Activated CD4-positive, alpha-beta T cell treated with anti-CD3 and anti-CD28 coated beads, Interleukin-2, amount 10 ng/mL, durations not matched to agents 7 days and 5 days (primary cell): ENCODE results near the gene USP6NL. TPM values are rescaled to one million over a fixed set of nuclear protein-coding genes. Genes with fewer than 3 reads are reported as not detected.
"Not testable (repeated sequence)": the region's sequence is repeated elsewhere in the genome, so short reads cannot be mapped to it uniquely, and the experiment has no call there.

Source experiments
- CTCF ChIA-PET: fragments of 350-600 bp; sonication (Branson Sonifier 250); formaldehyde crosslinking; loops from one replicate; lab custom pipeline; 2021; ENCODE audit warnings: antibody characterized with exemption; lab: Charles Lee
- POLR2A ChIA-PET: fragments of 350-600 bp; sonication (Branson Sonifier 250); formaldehyde crosslinking; loops from one replicate; lab custom pipeline; 2021; ENCODE audit warnings: antibody characterized with exemption; lab: Charles Lee
- DNase-seq: peaks from one replicate; pipeline ENCODE4 v3.0.0-alpha.2; 2020
- H3K27ac Mint-ChIP-seq: one replicate; pipeline ENCODE4 v1.8.0; 2021; ENCODE audit warnings: mild to moderate bottlenecking, moderate library complexity, mixed read lengths
- H3K27me3 Mint-ChIP-seq: one replicate; pipeline ENCODE4 v1.8.0; 2021; ENCODE audit warnings: mixed read lengths
- H3K36me3 Mint-ChIP-seq: one replicate; pipeline ENCODE4 v1.8.0; 2021; ENCODE audit warnings: low read depth, mixed read lengths
- H3K4me1 Mint-ChIP-seq: one replicate; pipeline ENCODE4 v1.8.0; 2021; ENCODE audit warnings: mixed read lengths
- H3K4me3 Mint-ChIP-seq: one replicate; pipeline ENCODE4 v1.8.0; 2021; ENCODE audit warnings: mild to moderate bottlenecking, moderate library complexity, mixed read lengths
- H3K9me3 Mint-ChIP-seq: one replicate; pipeline ENCODE4 v1.8.0; 2021; ENCODE audit warnings: mixed read lengths
- total RNA-seq, 2 experiments: library from RNA; stranded (reverse); gene quantifications; one replicate each; pipeline ENCODE4 v1.2.3, GENCODE V29; 2021

USP6NL gene
- total RNA-seq, 2 experiments from 2014 or later = 3.1 to 4.0 TPM

GRCh38 chr10:11499425-11500071, 111.9 kb downstream of the USP6NL start:
- Mint-ChIP-seq H3K4me1 (peaks cover 10% of the 10 kb centered on the region), H3K36me3 (no peaks in the 10 kb centered on the region), H3K9me3 (no peaks in the 10 kb centered on the region), H3K27me3 (no peaks in the 10 kb centered on the region), H3K27ac (no peak overlapping the region), H3K4me3 (no peak overlapping the region)
- POLR2A ChIA-PET = no interaction called here
- no peak for DNase-seq
- CTCF ChIA-PET = no interaction called here

DNA sequence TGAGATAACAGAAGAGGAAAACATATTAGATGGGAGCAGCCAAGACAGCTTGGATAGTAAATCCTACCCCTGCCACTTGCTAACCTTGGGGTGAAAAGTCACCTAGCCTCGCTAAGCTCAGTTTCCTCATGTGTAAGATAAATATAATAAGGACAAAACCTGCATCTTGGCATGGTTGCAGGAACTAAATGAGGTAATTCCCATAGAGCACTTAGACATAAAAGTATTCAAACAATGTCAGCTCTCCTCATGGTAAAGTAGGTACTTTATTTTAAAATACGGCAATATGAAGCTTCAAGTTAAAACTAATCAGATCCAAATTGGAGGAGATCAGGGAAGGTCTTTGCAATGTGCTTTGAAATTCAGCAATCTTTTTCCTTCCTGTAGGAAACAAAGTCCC, 113.1 kb downstream of the USP6NL start:
- H3K9me3 Mint-ChIP-seq = no peaks in the 10 kb centered on the region
- ChIA-PET CTCF (interaction anchor here (0.5 kb wide), 1 partner anchor 73 kb away, joined by 3 read pairs; no protein-coding TSS in a partner anchor), POLR2A (no interaction called here)
- H3K4me3 Mint-ChIP-seq = no peak overlapping the region
- no peak overlapping the region for H3K27ac Mint-ChIP-seq
- H3K4me1 Mint-ChIP-seq = peaks cover 10% of the 10 kb centered on the region
- H3K27me3 Mint-ChIP-seq = no peaks in the 10 kb centered on the region
- H3K36me3 Mint-ChIP-seq = no peaks in the 10 kb centered on the region
- DNase-seq = no peak

DNA sequence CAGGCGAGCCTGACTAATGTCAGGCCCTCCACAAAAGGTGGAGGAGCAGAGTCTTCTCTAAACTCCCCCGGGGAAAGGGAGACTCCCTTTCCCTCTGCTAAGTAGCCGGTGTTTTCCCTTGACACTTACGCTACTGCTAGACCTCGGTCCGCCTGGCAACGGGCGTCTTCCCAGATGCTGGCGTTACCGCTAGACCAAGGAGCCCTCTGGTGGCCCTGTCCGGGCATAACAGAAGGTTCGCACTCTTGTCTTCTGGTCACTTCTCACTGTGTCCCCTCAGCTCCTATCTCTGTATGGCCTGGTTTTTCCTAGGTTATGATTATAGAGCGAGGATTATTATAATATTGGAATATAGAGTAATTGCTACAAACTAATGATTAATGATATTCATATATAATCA, 116.5 kb downstream of the USP6NL start:
- H3K36me3 Mint-ChIP-seq, DNase-seq, POLR2A ChIA-PET, H3K4me3 Mint-ChIP-seq, H3K27ac Mint-ChIP-seq, H3K27me3 Mint-ChIP-seq, H3K9me3 Mint-ChIP-seq, CTCF ChIA-PET: not testable (repeated sequence)
- peaks cover 12% of the 10 kb centered on the region for H3K4me1 Mint-ChIP-seq

DNA sequence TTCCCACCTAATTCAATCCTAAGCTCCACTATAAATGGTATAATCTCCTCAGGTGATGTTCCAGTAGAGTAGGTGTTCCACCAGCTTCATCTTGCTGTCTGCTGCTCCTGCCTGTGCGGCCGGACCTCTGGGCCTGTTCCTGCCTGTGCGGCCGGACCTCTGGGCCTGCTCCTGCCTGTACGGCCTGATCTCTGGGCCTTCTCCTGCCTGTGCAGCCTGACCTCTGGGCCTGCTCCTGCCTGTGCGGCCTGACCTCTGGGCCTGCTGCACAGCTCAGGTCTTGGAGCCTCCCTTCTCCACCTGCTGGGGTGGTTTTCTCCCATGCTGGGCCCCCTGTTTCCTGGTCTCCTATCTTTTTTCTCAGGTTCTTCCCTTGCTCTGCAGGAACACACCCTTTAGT, 117.8 kb downstream of the USP6NL start:
- Mint-ChIP-seq H3K36me3 (no peaks in the 10 kb centered on the region), H3K27ac (no peak overlapping the region), H3K4me1 (peaks cover 3% of the 10 kb centered on the region), H3K9me3 (no peaks in the 10 kb centered on the region), H3K27me3 (no peaks in the 10 kb centered on the region), H3K4me3 (no peak overlapping the region)
- no peak for DNase-seq
- ChIA-PET CTCF (no interaction called here), POLR2A (no interaction called here)

DNA sequence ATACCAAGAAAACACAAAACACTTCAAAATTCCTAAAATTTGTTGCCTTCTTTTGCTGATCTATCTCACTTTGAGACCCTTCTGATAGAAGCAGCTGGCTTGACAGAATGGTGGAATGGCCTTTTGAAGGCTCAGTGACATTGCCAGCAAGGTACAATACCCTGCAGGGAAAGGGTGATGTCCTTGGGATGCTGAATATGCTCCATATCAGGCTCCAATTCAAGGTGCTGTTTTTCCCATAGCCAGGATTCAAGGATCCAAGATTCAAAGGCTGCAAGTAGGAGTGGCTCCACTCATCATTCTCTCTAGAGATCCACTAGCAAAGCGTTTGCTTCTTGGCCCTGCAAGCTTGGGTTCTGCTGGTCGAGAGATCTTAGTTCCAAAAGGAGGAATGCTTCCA, 120.4 kb downstream of the USP6NL start:
- no peaks in the 10 kb centered on the region for H3K9me3 Mint-ChIP-seq
- no peaks in the 10 kb centered on the region for H3K36me3 Mint-ChIP-seq
- CTCF ChIA-PET = no interaction called here
- no peaks in the 10 kb centered on the region for H3K27me3 Mint-ChIP-seq
- peaks cover 3% of the 10 kb centered on the region for H3K4me1 Mint-ChIP-seq
- H3K4me3 Mint-ChIP-seq = no peak overlapping the region
- DNase-seq = no peak
- POLR2A ChIA-PET = no interaction called here
- no peak overlapping the region for H3K27ac Mint-ChIP-seq

DNA sequence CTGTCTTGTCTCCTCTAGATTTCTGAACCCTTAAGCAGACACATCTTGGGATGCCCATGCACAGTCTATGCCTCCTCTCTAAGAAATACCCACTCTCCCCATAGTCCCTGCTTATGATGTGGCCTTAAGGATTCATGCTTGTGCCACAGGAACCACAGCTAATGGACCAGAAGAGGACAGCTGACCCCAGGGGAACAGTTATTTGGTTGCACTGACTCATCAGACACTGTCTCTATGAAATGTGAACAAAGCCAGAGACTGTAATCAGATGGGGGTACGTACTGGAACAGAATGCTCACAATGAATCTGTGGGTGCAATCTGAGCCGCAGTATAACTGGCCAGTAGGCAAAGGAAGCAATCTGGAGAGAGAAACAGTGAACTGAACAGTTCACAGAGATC, 121.9 kb downstream of the USP6NL start:
- ChIA-PET CTCF (no interaction called here), POLR2A (no interaction called here)
- Mint-ChIP-seq H3K4me3 (no peak overlapping the region), H3K4me1 (peaks cover 3% of the 10 kb centered on the region), H3K27ac (no peak overlapping the region), H3K27me3 (no peaks in the 10 kb centered on the region), H3K36me3 (no peaks in the 10 kb centered on the region), H3K9me3 (no peaks in the 10 kb centered on the region)
- no peak for DNase-seq

GRCh38 chr10:11488126-11488525, 123.3 kb downstream of the USP6NL start:
- ChIA-PET CTCF (no interaction called here), POLR2A (no interaction called here)
- Mint-ChIP-seq H3K36me3 (no peaks in the 10 kb centered on the region), H3K9me3 (no peaks in the 10 kb centered on the region), H3K27me3 (no peaks in the 10 kb centered on the region), H3K27ac (no peak overlapping the region), H3K4me3 (no peak overlapping the region), H3K4me1 (peaks cover 3% of the 10 kb centered on the region)
- no peak for DNase-seq

DNA sequence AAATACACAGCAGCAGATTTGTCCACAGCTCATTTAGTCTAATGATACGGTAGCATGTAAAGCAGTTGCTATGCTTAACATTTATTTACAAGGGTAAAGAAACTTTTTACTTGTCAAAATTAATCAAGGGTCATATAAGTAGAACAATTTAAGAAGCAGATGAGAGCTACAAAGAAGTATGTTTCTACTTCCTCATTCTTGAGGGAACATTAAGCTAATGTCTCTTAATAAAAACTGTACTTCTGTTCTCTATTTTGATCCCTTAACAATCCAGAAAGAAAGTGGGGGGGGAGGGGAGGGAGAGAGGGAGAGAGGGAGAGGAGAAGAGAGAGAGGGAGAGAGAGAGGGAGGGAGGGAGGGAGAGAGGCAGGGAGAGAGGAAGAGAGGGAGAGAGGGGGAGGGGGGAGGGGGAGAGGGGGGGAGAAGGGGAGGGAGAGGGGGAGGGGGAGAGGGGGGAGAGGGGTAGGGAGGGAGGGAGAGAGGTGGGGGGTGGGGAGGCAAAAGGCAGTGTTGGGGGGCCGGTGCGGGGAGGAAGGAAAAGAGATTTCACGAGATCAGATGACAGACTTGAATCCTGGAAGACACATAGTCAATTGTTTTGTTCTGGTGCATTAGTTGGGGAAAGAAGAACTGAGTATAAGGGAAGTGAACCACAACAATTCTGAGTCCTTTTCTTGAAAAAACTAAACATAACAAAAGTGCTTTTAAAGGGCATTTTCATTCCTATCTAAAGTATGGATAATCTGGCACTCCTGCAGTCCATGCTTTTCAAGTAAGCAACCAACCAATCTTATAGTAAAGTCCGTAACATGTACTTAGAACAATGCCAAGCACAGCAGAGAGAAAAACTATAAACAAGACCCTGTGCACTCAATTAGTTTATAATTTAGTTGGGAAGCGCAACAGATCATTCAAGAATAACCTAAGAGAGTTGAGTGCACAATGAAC, 128.0 kb downstream of the USP6NL start:
- no peaks in the 10 kb centered on the region for H3K27me3 Mint-ChIP-seq
- POLR2A ChIA-PET = no interaction called here
- H3K27ac Mint-ChIP-seq = no peak overlapping the region
- peaks cover 4% of the 10 kb centered on the region for H3K36me3 Mint-ChIP-seq
- CTCF ChIA-PET = interaction anchor here (0.6 kb wide), 2 partner anchors 1066 to 1274 kb away, joined by 3 to 4 read pairs; no protein-coding TSS in a partner anchor
- no peak overlapping the region for H3K4me3 Mint-ChIP-seq
- peaks cover 18% of the 10 kb centered on the region for H3K4me1 Mint-ChIP-seq
- no peak for DNase-seq
- H3K9me3 Mint-ChIP-seq = peaks cover 4% of the 10 kb centered on the region

DNA sequence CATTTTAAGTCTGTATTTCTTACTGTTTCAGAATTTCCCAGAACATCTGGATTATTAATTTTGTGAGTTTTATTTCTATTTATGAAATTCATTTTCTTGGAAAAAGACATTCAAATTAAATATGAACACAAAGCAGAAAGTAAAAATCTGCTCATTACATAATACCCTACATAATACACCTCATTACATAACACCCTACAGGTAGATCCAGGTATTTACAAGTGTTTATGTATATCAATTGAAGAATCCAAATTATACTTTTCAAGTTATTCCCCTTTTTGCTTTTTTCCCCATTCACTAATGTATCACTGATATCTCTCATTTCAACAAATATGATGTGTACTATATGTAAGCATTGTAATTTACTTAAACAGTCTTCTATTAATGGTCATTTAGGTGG, 129.1 kb downstream of the USP6NL start:
- ChIA-PET POLR2A (no interaction called here), CTCF (no interaction called here)
- no peaks in the 10 kb centered on the region for H3K27me3 Mint-ChIP-seq
- peaks cover 4% of the 10 kb centered on the region for H3K36me3 Mint-ChIP-seq
- H3K9me3 Mint-ChIP-seq = peaks cover 4% of the 10 kb centered on the region
- DNase-seq = no peak
- H3K27ac Mint-ChIP-seq = no peak overlapping the region
- H3K4me1 Mint-ChIP-seq = peaks cover 18% of the 10 kb centered on the region
- H3K4me3 Mint-ChIP-seq = no peak overlapping the region

DNA sequence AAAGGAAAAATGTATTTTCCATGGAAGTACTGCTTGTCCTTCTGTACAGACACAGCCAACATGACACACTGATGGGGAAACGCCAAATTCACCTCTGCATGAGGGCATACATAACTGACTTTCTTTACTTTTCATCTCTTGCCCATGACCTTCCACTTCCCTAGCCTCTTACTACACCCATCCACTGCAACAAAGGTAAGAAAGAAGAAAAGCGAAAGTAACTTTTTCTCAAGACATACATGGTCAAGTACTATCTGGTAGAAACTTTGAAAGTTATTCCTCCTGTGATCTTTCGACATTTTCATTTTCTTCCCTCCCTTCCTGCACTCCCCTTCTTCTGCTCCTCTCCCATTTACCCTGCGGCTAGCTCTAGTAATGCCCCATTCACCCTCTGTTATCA, 130.8 kb downstream of the USP6NL start:
- Mint-ChIP-seq H3K27ac (peak overlapping the region; percentile 32), H3K4me3 (no peak overlapping the region), H3K9me3 (peaks cover 4% of the 10 kb centered on the region), H3K36me3 (peaks cover 4% of the 10 kb centered on the region), H3K27me3 (no peaks in the 10 kb centered on the region), H3K4me1 (peaks cover 18% of the 10 kb centered on the region)
- POLR2A ChIA-PET = no interaction called here
- CTCF ChIA-PET = no interaction called here
- no peak for DNase-seq

- H3K4me3 Mint-ChIP-seq = no peak overlapping the region
- no peak overlapping the region for H3K27ac Mint-ChIP-seq
- no peaks in the 10 kb centered on the region for H3K27me3 Mint-ChIP-seq
- peaks cover 18% of the 10 kb centered on the region for H3K4me1 Mint-ChIP-seq
- no peak for DNase-seq
- H3K36me3 Mint-ChIP-seq = peaks cover 4% of the 10 kb centered on the region
- ChIA-PET CTCF (no interaction called here), POLR2A (no interaction called here)
- peaks cover 4% of the 10 kb centered on the region for H3K9me3 Mint-ChIP-seq
These were observed 132.2 kb downstream of the USP6NL start for GRCh38 chr10:11479300-11479699.

- CTCF ChIA-PET = no interaction called here
- no peaks in the 10 kb centered on the region for H3K27me3 Mint-ChIP-seq
- no peak overlapping the region for H3K27ac Mint-ChIP-seq
- H3K36me3 Mint-ChIP-seq = peaks cover 4% of the 10 kb centered on the region
- POLR2A ChIA-PET = no interaction called here
- H3K4me3 Mint-ChIP-seq = no peak overlapping the region
- no peak for DNase-seq
- peaks cover 4% of the 10 kb centered on the region for H3K9me3 Mint-ChIP-seq
- H3K4me1 Mint-ChIP-seq = peaks cover 18% of the 10 kb centered on the region
These were observed 132.6 kb downstream of the USP6NL start for GRCh38 chr10:11478807-11479206.

DNA sequence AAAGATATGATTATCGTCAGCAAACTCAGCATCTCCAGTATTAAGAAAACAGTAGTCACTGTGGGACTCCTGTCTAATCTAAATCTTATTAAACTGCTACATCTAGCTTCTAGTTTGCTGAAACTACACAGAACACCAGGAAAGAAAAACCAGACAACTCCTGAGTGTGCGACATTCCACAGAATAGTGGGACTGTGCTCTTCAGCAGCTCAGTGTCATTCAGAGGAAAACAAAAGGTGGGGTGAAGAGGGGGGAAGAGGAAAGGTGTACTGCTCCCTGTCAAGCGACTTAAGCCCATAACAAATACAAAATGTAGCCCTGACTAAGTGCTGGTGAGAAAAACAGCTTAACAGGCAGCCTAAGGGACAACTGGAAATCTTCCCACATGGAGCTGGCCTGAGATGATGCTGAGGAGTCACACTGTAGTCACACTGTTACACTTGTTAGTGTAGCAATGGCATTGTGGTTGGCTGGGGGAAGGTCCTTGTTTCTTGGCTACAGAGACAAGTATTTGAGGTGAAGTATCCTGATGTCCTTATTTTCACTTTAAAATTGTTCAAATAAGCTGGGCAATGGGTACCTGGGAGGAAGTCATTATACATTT, 135.5 kb downstream of the USP6NL start:
- POLR2A ChIA-PET = no interaction called here
- no peak overlapping the region for H3K27ac Mint-ChIP-seq
- peaks cover 17% of the 10 kb centered on the region for H3K4me1 Mint-ChIP-seq
- H3K27me3 Mint-ChIP-seq = no peaks in the 10 kb centered on the region
- no peak overlapping the region for H3K4me3 Mint-ChIP-seq
- H3K36me3 Mint-ChIP-seq = peaks cover 4% of the 10 kb centered on the region
- peaks cover 4% of the 10 kb centered on the region for H3K9me3 Mint-ChIP-seq
- no peak for DNase-seq
- CTCF ChIA-PET = interaction anchor here (0.6 kb wide), 1 partner anchor 437 kb away, joined by 3 read pairs; no protein-coding TSS in a partner anchor
